ENCODE data around the gene ZNF655. TPM values are rescaled to one million over a fixed set of nuclear protein-coding genes. Genes with fewer than 3 reads are reported as not detected.

The ZNF655 gene
- total and polyA plus RNA-seq, 2 of the 4 experiments (the other 2 are of a cell fraction), result 49.6 to 54.7 TPM

DNA sequence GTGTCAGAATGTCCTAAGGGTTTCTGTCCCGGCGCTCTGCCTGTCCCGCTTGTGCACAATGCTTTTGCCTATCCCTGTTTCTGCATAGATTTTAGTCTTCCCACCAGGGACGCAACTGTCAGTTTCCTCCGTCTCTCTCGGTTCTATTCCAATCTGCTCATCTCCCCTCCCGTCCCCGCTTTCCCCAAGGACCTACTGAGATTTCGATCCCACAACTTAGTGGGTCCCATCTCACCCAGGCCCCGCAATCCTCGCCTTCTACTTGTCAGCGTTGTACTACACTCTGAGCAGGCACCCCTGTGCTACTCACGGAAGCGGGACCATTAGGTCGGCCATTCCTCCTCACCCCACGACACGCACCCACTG, 519 bp upstream of the ZNF655 start:
- H3K4me1 ChIP-seq (ENCODE audit: control insufficient read depth, insufficient read depth, low read length), result peaks cover 12% of the 10 kb centered on the region
- BruUV-seq (replicated peaks), result TSS peak; percentile 75
- peak overlapping the region; percentile 83 for H3K4me3 ChIP-seq (ENCODE audit: insufficient read depth, low read depth, low read length)
- peak overlapping the region; percentile 98 for H3K56ac ChIP-seq (ENCODE audit: extremely low read depth, insufficient read depth, low read length)
- peak overlapping the region; percentile 93; the same call in 1 of the 2 replicates for H3K18ac ChIP-seq (ENCODE audit: low read depth, low read length)
- peak overlapping the region; percentile 99 for H3K4ac ChIP-seq (ENCODE audit: low read depth, low read length)
- H3K9ac ChIP-seq (ENCODE audit: low read depth, low read length), result peak overlapping the region; percentile 97
- H3K9me3 ChIP-seq (ENCODE audit: control insufficient read depth, insufficient read depth, low read length), result no peaks in the 10 kb centered on the region
- H3K23ac ChIP-seq (ENCODE audit: low read depth, low read length), result peak overlapping the region; percentile 99
- intact Hi-C loops (cut with micrococcal nuclease) (loop anchor here (5.0 kb wide), 1 partner anchor 359 kb away; the partner anchor contains the start of gene TRIM4), in situ Hi-C loops (cut with MboI; ENCODE audit: low sequenced_read_pairs) (no loop called here), dilution Hi-C loops (cut with HindIII; ENCODE audit: low sequenced_read_pairs, unreplicated experiment) (no loop called here)
- TF ChIP-seq RAD21 (IDR thresholded peaks at IDR 0.05; ENCODE audit: low read length), result 0 out of 2 replicates have a peak, but pooled peaks have one; percentile 3
- TF ChIP-seq, protein P1, sequence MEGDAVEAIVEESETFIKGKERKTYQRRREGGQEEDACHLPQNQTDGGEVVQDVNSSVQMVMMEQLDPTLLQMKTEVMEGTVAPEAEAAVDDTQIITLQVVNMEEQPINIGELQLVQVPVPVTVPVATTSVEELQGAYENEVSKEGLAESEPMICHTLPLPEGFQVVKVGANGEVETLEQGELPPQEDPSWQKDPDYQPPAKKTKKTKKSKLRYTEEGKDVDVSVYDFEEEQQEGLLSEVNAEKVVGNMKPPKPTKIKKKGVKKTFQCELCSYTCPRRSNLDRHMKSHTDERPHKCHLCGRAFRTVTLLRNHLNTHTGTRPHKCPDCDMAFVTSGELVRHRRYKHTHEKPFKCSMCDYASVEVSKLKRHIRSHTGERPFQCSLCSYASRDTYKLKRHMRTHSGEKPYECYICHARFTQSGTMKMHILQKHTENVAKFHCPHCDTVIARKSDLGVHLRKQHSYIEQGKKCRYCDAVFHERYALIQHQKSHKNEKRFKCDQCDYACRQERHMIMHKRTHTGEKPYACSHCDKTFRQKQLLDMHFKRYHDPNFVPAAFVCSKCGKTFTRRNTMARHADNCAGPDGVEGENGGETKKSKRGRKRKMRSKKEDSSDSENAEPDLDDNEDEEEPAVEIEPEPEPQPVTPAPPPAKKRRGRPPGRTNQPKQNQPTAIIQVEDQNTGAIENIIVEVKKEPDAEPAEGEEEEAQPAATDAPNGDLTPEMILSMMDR (conservative IDR thresholded peaks at IDR 0.05; ENCODE audit: low read depth, low read length), result no peak
- H3K36me3 ChIP-seq (ENCODE audit: control insufficient read depth, insufficient read depth, low read length), result peaks cover 25% of the 10 kb centered on the region
- H2AFZ ChIP-seq (replicated peaks; ENCODE audit: low read length, poor library complexity), result peak overlapping the region; percentile 98
- CTCF ChIA-PET, result no interaction called here
- DNase-seq (no peak), ATAC-seq (ENCODE audit: low read depth) (peak; percentile 46)
- H2AK9ac ChIP-seq (replicated peaks; ENCODE audit: low read depth, low read length, poor library complexity), result peak overlapping the region; percentile 95
- peak overlapping the region; percentile 85 for H3K4me2 ChIP-seq (ENCODE audit: low read depth, low read length)
- H2BK15ac ChIP-seq (ENCODE audit: low read depth, low read length), result peak overlapping the region; percentile 53; the same call in 1 of the 3 replicates
- H4K20me1 ChIP-seq (ENCODE audit: insufficient read depth, low read length), result no peaks in the 10 kb centered on the region; the same call in 1 of the 2 replicates
- peak overlapping the region; percentile 97 for H3K27ac ChIP-seq (ENCODE audit: insufficient read depth, low read length)
- peak overlapping the region; percentile 96 for H2BK120ac ChIP-seq (ENCODE audit: low read depth, low read length)
- peak overlapping the region; percentile 100 for H3K14ac ChIP-seq (replicated peaks; ENCODE audit: low read depth, low read length)
- peak overlapping the region; percentile 97 for H4K91ac ChIP-seq (ENCODE audit: insufficient read depth, low read depth, low read length)
- H4K5ac ChIP-seq (ENCODE audit: low read depth, low read length), result peak overlapping the region; percentile 95
- WGBS, 2 experiments (ENCODE audit: extremely low coverage in 2 of 2, insufficient read length in 1 of 2), result 3% methylated on average over 8 of the region's 17 CpGs; no CpG with 5 or more reads in 1 of the 2 experiments
- H3K79me1 ChIP-seq (ENCODE audit: low read depth in 1 of 2, low read length in 2 of 2), result peaks cover 37 to 72% of the 10 kb centered on the region in 2 experiments
- H2BK5ac ChIP-seq (ENCODE audit: low read depth, low read length, poor library complexity, severe bottlenecking), result peak overlapping the region; percentile 94
- H4K8ac ChIP-seq (ENCODE audit: low read depth in 2 of 2, low read length in 2 of 2), result peak overlapping the region; percentile 98 to 99
- no peak overlapping the region for H2BK20ac ChIP-seq (ENCODE audit: low read depth, low read length)
- H3K9me1 ChIP-seq (ENCODE audit: insufficient read depth, low read length), result peaks cover 29% of the 10 kb centered on the region
- H2AK5ac ChIP-seq (ENCODE audit: low read depth, low read length), result peak overlapping the region; percentile 98
- POLR2A ChIA-PET (ENCODE audit: unreplicated experiment), result no interaction called here
- H3K27me3 ChIP-seq (ENCODE audit: control insufficient read depth, insufficient read depth, low read length), result no peaks in the 10 kb centered on the region

Data from IMR-90 (cell line).